Central memory CD8-positive, alpha-beta T cell (primary cell): Measurements from ENCODE around the gene DLK1.

Experiments used
- ATAC-seq: fragments of 150-1000 bp; cut with Tn5 transposase; replicated peaks from 2 replicates; pipeline ENCODE4 v1.10.0; 2022; ENCODE audit warnings: mild to moderate bottlenecking, moderate FRiP score, moderate number of reproducible peaks; ENCODE audit not compliant: poor library complexity, severe bottlenecking; ENCODE audit errors: extremely low read depth
- DNase-seq, 2 donors: peaks; one replicate each; pipeline ENCODE4 v3.0.0; 2021; ENCODE audit warnings: low spot score in 2 of 2
- H3K27ac Mint-ChIP-seq: one replicate; pipeline ENCODE4 v1.8.0; 2022; ENCODE audit warnings: low read depth, mild to moderate bottlenecking, moderate library complexity, mixed read lengths
- H3K27me3 Mint-ChIP-seq: one replicate; pipeline ENCODE4 v1.8.0; 2022; ENCODE audit warnings: mixed read lengths
- H3K36me3 Mint-ChIP-seq: one replicate; pipeline ENCODE4 v1.8.0; 2022; ENCODE audit warnings: mild to moderate bottlenecking, moderate library complexity, mixed read lengths; ENCODE audit not compliant: insufficient read depth
- H3K4me1 Mint-ChIP-seq: one replicate; pipeline ENCODE4 v1.8.0; 2022; ENCODE audit warnings: mixed read lengths
- H3K4me3 Mint-ChIP-seq: one replicate; pipeline ENCODE4 v1.8.0; 2022; ENCODE audit warnings: mild to moderate bottlenecking, moderate library complexity, mixed read lengths
- H3K9me3 Mint-ChIP-seq: one replicate; pipeline ENCODE4 v1.8.0; 2022; ENCODE audit warnings: mixed read lengths

The DLK1 gene

GRCh38 chr14:100686858-100687257, 39.8 kb upstream of the DLK1 start:
- Mint-ChIP-seq H3K9me3 (no peaks in the 10 kb centered on the region), H3K4me3 (no peak overlapping the region), H3K36me3 (peaks cover 1% of the 10 kb centered on the region), H3K27me3 (peaks cover 17% of the 10 kb centered on the region), H3K4me1 (no peaks in the 10 kb centered on the region), H3K27ac (no peak overlapping the region)
- ATAC-seq (no peak), DNase-seq (no peak)

- peaks cover 1% of the 10 kb centered on the region for H3K36me3 Mint-ChIP-seq
- no peak overlapping the region for H3K4me3 Mint-ChIP-seq
- no peaks in the 10 kb centered on the region for H3K9me3 Mint-ChIP-seq
- peaks cover 23% of the 10 kb centered on the region for H3K27me3 Mint-ChIP-seq
- H3K27ac Mint-ChIP-seq: no peak overlapping the region
- ATAC-seq: no peak
- no peak for DNase-seq
- H3K4me1 Mint-ChIP-seq: no peaks in the 10 kb centered on the region
These were observed 39.3 kb upstream of the DLK1 start for GRCh38 chr14:100687386-100687785.

GRCh38 chr14:100688051-100688450, 38.6 kb upstream of the DLK1 start:
- Mint-ChIP-seq H3K36me3 (peaks cover 1% of the 10 kb centered on the region), H3K9me3 (no peaks in the 10 kb centered on the region), H3K27me3 (peaks cover 29% of the 10 kb centered on the region), H3K27ac (no peak overlapping the region), H3K4me3 (no peak overlapping the region), H3K4me1 (no peaks in the 10 kb centered on the region)
- no peak for DNase-seq
- ATAC-seq: no peak

- DNase-seq: no peak
- ATAC-seq: no peak
- H3K9me3 Mint-ChIP-seq: no peaks in the 10 kb centered on the region
- H3K4me1 Mint-ChIP-seq: no peaks in the 10 kb centered on the region
- H3K27me3 Mint-ChIP-seq: peaks cover 37% of the 10 kb centered on the region
- H3K27ac Mint-ChIP-seq: no peak overlapping the region
- H3K36me3 Mint-ChIP-seq: peaks cover under 1% of the 10 kb centered on the region
- no peak overlapping the region for H3K4me3 Mint-ChIP-seq
These were observed 37.9 kb upstream of the DLK1 start for GRCh38 chr14:100688598-100689461.

GRCh38 chr14:100690672-100691071, 36.0 kb upstream of the DLK1 start:
- no peaks in the 10 kb centered on the region for H3K36me3 Mint-ChIP-seq
- no peak for ATAC-seq
- no peak for DNase-seq
- H3K4me3 Mint-ChIP-seq: no peak overlapping the region
- no peaks in the 10 kb centered on the region for H3K4me1 Mint-ChIP-seq
- H3K27ac Mint-ChIP-seq: no peak overlapping the region
- no peaks in the 10 kb centered on the region for H3K9me3 Mint-ChIP-seq
- peaks cover 56% of the 10 kb centered on the region for H3K27me3 Mint-ChIP-seq

- no peak for ATAC-seq
These were observed 35.2 kb upstream of the DLK1 start for GRCh38 chr14:100691395-100692056.

GRCh38 chr14:100692256-100692655, 34.4 kb upstream of the DLK1 start:
- Mint-ChIP-seq H3K4me3 (no peak overlapping the region), H3K27me3 (peaks cover 69% of the 10 kb centered on the region), H3K27ac (no peak overlapping the region), H3K9me3 (no peaks in the 10 kb centered on the region), H3K4me1 (no peaks in the 10 kb centered on the region), H3K36me3 (no peaks in the 10 kb centered on the region)
- DNase-seq (no peak), ATAC-seq (no peak)

More at GRCh38 chr14:100691395-100692056, 35.2 kb upstream of the DLK1 start:
- no peaks in the 10 kb centered on the region for H3K36me3 Mint-ChIP-seq
- no peaks in the 10 kb centered on the region for H3K4me1 Mint-ChIP-seq
- H3K27ac Mint-ChIP-seq: no peak overlapping the region
- no peak overlapping the region for H3K4me3 Mint-ChIP-seq
- DNase-seq: no peak
- peaks cover 64% of the 10 kb centered on the region for H3K27me3 Mint-ChIP-seq
- H3K9me3 Mint-ChIP-seq: no peaks in the 10 kb centered on the region

- H3K4me3 Mint-ChIP-seq: no peak overlapping the region
These were observed 33.7 kb upstream of the DLK1 start for GRCh38 chr14:100692859-100693558.

GRCh38 chr14:100693877-100694578, 32.7 kb upstream of the DLK1 start:
- no peak overlapping the region for H3K4me3 Mint-ChIP-seq
- H3K36me3 Mint-ChIP-seq: no peaks in the 10 kb centered on the region
- H3K27ac Mint-ChIP-seq: no peak overlapping the region
- DNase-seq (no peak), ATAC-seq (no peak)
- no peaks in the 10 kb centered on the region for H3K9me3 Mint-ChIP-seq
- peaks cover 83% of the 10 kb centered on the region for H3K27me3 Mint-ChIP-seq
- no peaks in the 10 kb centered on the region for H3K4me1 Mint-ChIP-seq

More at GRCh38 chr14:100692859-100693558, 33.7 kb upstream of the DLK1 start:
- ATAC-seq: no peak
- Mint-ChIP-seq H3K9me3 (no peaks in the 10 kb centered on the region), H3K27me3 (peaks cover 73% of the 10 kb centered on the region), H3K4me1 (no peaks in the 10 kb centered on the region), H3K36me3 (no peaks in the 10 kb centered on the region), H3K27ac (no peak overlapping the region)
- DNase-seq: no peak

GRCh38 chr14:100694579-100695422, 31.9 kb upstream of the DLK1 start:
- peaks cover 88% of the 10 kb centered on the region for H3K27me3 Mint-ChIP-seq
- no peaks in the 10 kb centered on the region for H3K4me1 Mint-ChIP-seq
- H3K4me3 Mint-ChIP-seq: no peak overlapping the region
- DNase-seq: no peak
- H3K27ac Mint-ChIP-seq: no peak overlapping the region
- H3K36me3 Mint-ChIP-seq: no peaks in the 10 kb centered on the region
- ATAC-seq: no peak
- H3K9me3 Mint-ChIP-seq: no peaks in the 10 kb centered on the region

- H3K4me3 Mint-ChIP-seq: no peak overlapping the region
- no peaks in the 10 kb centered on the region for H3K36me3 Mint-ChIP-seq
- H3K27me3 Mint-ChIP-seq: peaks cover 86% of the 10 kb centered on the region
- no peaks in the 10 kb centered on the region for H3K4me1 Mint-ChIP-seq
- DNase-seq (no peak), ATAC-seq (no peak)
- no peak overlapping the region for H3K27ac Mint-ChIP-seq
- no peaks in the 10 kb centered on the region for H3K9me3 Mint-ChIP-seq
These were observed 31.3 kb upstream of the DLK1 start for GRCh38 chr14:100695423-100695738.

GRCh38 chr14:100696008-100696407, 30.7 kb upstream of the DLK1 start:
- H3K4me1 Mint-ChIP-seq: no peaks in the 10 kb centered on the region
- H3K27me3 Mint-ChIP-seq: peaks cover 88% of the 10 kb centered on the region
- ATAC-seq (no peak), DNase-seq (no peak)
- no peaks in the 10 kb centered on the region for H3K36me3 Mint-ChIP-seq
- no peaks in the 10 kb centered on the region for H3K9me3 Mint-ChIP-seq
- H3K4me3 Mint-ChIP-seq: no peak overlapping the region
- no peak overlapping the region for H3K27ac Mint-ChIP-seq
